Liver (tissue), 9 donors: ENCODE measurements around the gene CYP2C18. TPM values are rescaled to one million over a fixed set of nuclear protein-coding genes. Genes with fewer than 3 reads are reported as not detected.

Experiments used
- DNase-seq: peaks from one replicate; pipeline ENCODE4 v3.0.0-alpha.2; 2017; ENCODE audit warnings: low spot score
- H3K27ac ChIP-seq, 2 donors: one replicate each; pipeline ENCODE4 v1.7.0; 2013; ENCODE audit warnings: inconsistent platforms in 2 of 2, low read length in 2 of 2, control low read depth in 1 of 2, low read depth in 1 of 2, mild to moderate bottlenecking in 1 of 2
- H3K27me3 ChIP-seq, 4 donors: one replicate each; pipeline versions ENCODE4 v1.6.1 to v1.7.0; 2013; ENCODE audit warnings: low read length in 3 of 4, inconsistent platforms in 1 of 4, mild to moderate bottlenecking in 1 of 4, moderate library complexity in 1 of 4; ENCODE audit not compliant: control insufficient read depth in 4 of 4, insufficient read depth in 4 of 4
- H3K36me3 ChIP-seq, 4 donors: one replicate each; pipeline versions ENCODE4 v1.6.1 to v1.7.0; 2013; ENCODE audit warnings: low read length in 3 of 4, mild to moderate bottlenecking in 3 of 4, low read depth in 1 of 4, moderate library complexity in 1 of 4; ENCODE audit not compliant: control insufficient read depth in 4 of 4, insufficient read depth in 3 of 4
- H3K4me1 ChIP-seq, 4 donors: one replicate each; pipeline versions ENCODE4 v1.6.1 to v1.7.0; 2013; ENCODE audit warnings: low read length in 3 of 4, mild to moderate bottlenecking in 3 of 4, moderate library complexity in 1 of 4; ENCODE audit not compliant: control insufficient read depth in 4 of 4, insufficient read depth in 4 of 4
- H3K4me3 ChIP-seq, 3 donors: one replicate each; pipeline versions ENCODE4 v1.6.1 to v1.7.0; 2013; ENCODE audit warnings: low read length in 3 of 3, control low read depth in 1 of 3, low read depth in 1 of 3, mild to moderate bottlenecking in 1 of 3
- H3K9ac ChIP-seq, 2 donors: one replicate each; pipeline ENCODE4 v1.7.0; 2013; ENCODE audit warnings: low read length in 2 of 2, mild to moderate bottlenecking in 2 of 2, moderate library complexity in 2 of 2, control low read depth in 1 of 2, low read depth in 1 of 2
- H3K9me3 ChIP-seq, 4 donors: one replicate each; pipeline versions ENCODE4 v1.6.1 to v1.7.0; 2013; ENCODE audit warnings: low read length in 3 of 4; ENCODE audit not compliant: control insufficient read depth in 4 of 4
- EGR1 ChIP-seq, 2 donors: IDR thresholded peaks; 2 replicates each; pipeline ENCODE4 v1.6.1; 2016 to 2018; ENCODE audit warnings: antibody characterized with exemption in 2 of 2, low read depth in 2 of 2
- FOXA1 ChIP-seq: IDR thresholded peaks from 2 replicates; pipeline ENCODE4 v1.6.1; 2016; ENCODE audit warnings: antibody characterized with exemption
- FOXA2 ChIP-seq: IDR thresholded peaks from 2 replicates; pipeline ENCODE4 v1.6.1; 2016; ENCODE audit warnings: antibody characterized with exemption
- HNF4A ChIP-seq, 2 donors: conservative IDR thresholded peaks; 2 replicates each; pipeline ENCODE4 v1.6.1; 2016; ENCODE audit warnings: antibody characterized with exemption in 2 of 2, mild to moderate bottlenecking in 2 of 2
- HNF4G ChIP-seq: IDR thresholded peaks from 2 replicates; pipeline ENCODE4 v1.6.1; 2016; ENCODE audit warnings: antibody characterized with exemption
- JUND ChIP-seq, 2 donors: IDR thresholded peaks; 2 replicates each; pipeline ENCODE4 v1.6.1; 2016; ENCODE audit warnings: antibody characterized with exemption in 2 of 2
- NR2F2 ChIP-seq: IDR thresholded peaks from 2 replicates; pipeline ENCODE4 v1.6.1; 2016; ENCODE audit warnings: antibody characterized with exemption
- RAD21 ChIP-seq, 2 donors: IDR thresholded peaks; 2 replicates each; pipeline ENCODE4 v1.6.1; 2016; ENCODE audit warnings: antibody characterized with exemption in 2 of 2, mild to moderate bottlenecking in 2 of 2
- RXRA ChIP-seq, 2 donors: IDR thresholded peaks; 2 replicates each; pipeline ENCODE4 v1.6.1; 2017 to 2018; ENCODE audit warnings: antibody characterized with exemption in 2 of 2, mild to moderate bottlenecking in 1 of 2
- SP1 ChIP-seq: IDR thresholded peaks from 2 replicates; pipeline ENCODE4 v1.6.1; 2018; ENCODE audit warnings: antibody characterized with exemption, mild to moderate bottlenecking
- TAF1 ChIP-seq: conservative IDR thresholded peaks from 2 replicates; pipeline ENCODE4 v1.6.1; 2016; ENCODE audit warnings: antibody characterized with exemption, mild to moderate bottlenecking
- YY1 ChIP-seq: IDR thresholded peaks from 2 replicates; pipeline ENCODE4 v1.6.1; 2016; ENCODE audit warnings: antibody characterized with exemption, mild to moderate bottlenecking
- WGBS: extraction: QIAGEN DNeasy Blood & Tissue Kit; methylation state at CpG from one replicate; pipeline ENCODE4 v1.1.7; 2013; 5-methylcytosine and 5-hydroxymethylcytosine counted together
- polyA plus RNA-seq, 2 donors: library from polyadenylated mRNA; stranded (reverse) in 1 of 2; unstranded in 1 of 2; fragments of 200-250 nt in 1 of 2; fragments of >200 nt in 1 of 2; fragmentation: Nextera tagmentation in 1 of 2; extraction: Ambion mirVana in 1 of 2; gene quantifications; one replicate each; pipeline versions ENCODE4 v1.2.1 to v1.2.3, GENCODE V29; 2013 to 2015
- total RNA-seq, 2 donors: library from RNA; depleted of rRNA; stranded (reverse); fragments of >200 nt; gene quantifications; one replicate each; pipeline ENCODE4 v1.2.3, GENCODE V29; 2014
- TF ChIP-seq, protein P1 (sequence below): IDR thresholded peaks from 2 replicates; pipeline ENCODE4 v1.6.1; 2016; ENCODE audit warnings: antibody characterized with exemption, mild to moderate bottlenecking
- TF ChIP-seq, protein P2 (sequence below): fragments of 150-350 bp; IDR thresholded peaks from 2 replicates; pipeline ENCODE4 v1.5.1; 2017; ENCODE audit warnings: improper control_type of control experiment, low read depth, low read length; ENCODE audit not compliant: missing input control
- TF ChIP-seq, protein P3 (sequence below): IDR thresholded peaks from 2 replicates; pipeline ENCODE4 v1.6.1; 2016; ENCODE audit warnings: antibody characterized with exemption
- TF ChIP-seq, protein P4 (sequence below): IDR thresholded peaks from 2 replicates; pipeline ENCODE4 v1.6.1; 2016; ENCODE audit warnings: antibody characterized with exemption
- TF ChIP-seq, protein P5 (sequence below): IDR thresholded peaks from 2 replicates; pipeline ENCODE4 v1.6.1; 2016; ENCODE audit warnings: antibody characterized with exemption
- donor health status: healthy.
- donor health status: healthy.
- donor health status: healthy.
- donor health status: healthy.
- donor health status: healthy.

CYP2C18 gene
- total and polyA plus RNA-seq, 4 donors = 0.93 to 51.5 (median 40.5) TPM

DNA sequence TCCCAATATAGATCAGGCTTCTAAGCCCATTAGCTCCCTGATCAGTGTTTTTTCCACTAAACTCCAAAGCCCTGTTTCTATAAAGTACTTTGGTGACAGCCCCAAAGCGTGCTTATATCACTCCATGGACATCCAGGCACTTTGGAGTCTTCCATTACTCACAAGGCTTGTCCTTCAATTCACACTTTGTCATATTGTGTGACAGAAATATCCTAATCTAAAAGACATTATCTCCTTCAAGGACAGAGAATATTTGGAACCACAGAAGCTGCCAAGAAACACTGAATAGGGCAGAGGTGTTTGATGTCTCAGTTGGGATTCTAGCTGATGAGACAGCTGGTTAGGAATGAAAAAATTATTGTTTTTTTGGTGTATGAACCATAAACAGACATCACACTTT is 97.3 kb downstream of the CYP2C18 start:
- Histone ChIP-seq H3K9ac (no peak overlapping the region), H3K27me3 (no peaks in the 10 kb centered on the region), H3K4me3 (no peak overlapping the region), H3K27ac (no peak overlapping the region), H3K36me3 (peaks cover 4 to 47% (median 24%) of the 10 kb centered on the region in 4 donors), H3K9me3 (no peaks in the 10 kb centered on the region), H3K4me1 (peaks cover 0 to 3% (median 0%) of the 10 kb centered on the region in 4 donors)
- TF ChIP-seq, protein P1, sequence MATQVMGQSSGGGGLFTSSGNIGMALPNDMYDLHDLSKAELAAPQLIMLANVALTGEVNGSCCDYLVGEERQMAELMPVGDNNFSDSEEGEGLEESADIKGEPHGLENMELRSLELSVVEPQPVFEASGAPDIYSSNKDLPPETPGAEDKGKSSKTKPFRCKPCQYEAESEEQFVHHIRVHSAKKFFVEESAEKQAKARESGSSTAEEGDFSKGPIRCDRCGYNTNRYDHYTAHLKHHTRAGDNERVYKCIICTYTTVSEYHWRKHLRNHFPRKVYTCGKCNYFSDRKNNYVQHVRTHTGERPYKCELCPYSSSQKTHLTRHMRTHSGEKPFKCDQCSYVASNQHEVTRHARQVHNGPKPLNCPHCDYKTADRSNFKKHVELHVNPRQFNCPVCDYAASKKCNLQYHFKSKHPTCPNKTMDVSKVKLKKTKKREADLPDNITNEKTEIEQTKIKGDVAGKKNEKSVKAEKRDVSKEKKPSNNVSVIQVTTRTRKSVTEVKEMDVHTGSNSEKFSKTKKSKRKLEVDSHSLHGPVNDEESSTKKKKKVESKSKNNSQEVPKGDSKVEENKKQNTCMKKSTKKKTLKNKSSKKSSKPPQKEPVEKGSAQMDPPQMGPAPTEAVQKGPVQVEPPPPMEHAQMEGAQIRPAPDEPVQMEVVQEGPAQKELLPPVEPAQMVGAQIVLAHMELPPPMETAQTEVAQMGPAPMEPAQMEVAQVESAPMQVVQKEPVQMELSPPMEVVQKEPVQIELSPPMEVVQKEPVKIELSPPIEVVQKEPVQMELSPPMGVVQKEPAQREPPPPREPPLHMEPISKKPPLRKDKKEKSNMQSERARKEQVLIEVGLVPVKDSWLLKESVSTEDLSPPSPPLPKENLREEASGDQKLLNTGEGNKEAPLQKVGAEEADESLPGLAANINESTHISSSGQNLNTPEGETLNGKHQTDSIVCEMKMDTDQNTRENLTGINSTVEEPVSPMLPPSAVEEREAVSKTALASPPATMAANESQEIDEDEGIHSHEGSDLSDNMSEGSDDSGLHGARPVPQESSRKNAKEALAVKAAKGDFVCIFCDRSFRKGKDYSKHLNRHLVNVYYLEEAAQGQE = no peak
- TF ChIP-seq RAD21 (IDR thresholded peaks at IDR 0.05) (no peak), RXRA (IDR thresholded peaks at IDR 0.05) (no peak), FOXA1 (no peak), HNF4G (no peak), JUND (IDR thresholded peaks at IDR 0.05) (no peak), TAF1 (no peak), FOXA2 (no peak), SP1 (no peak), EGR1 (IDR thresholded peaks at IDR 0.05; ENCODE audit: low read depth in 2 of 2) (no peak), YY1 (no peak), HNF4A (conservative IDR thresholded peaks at IDR 0.05) (no peak)
- TF ChIP-seq, protein P2, sequence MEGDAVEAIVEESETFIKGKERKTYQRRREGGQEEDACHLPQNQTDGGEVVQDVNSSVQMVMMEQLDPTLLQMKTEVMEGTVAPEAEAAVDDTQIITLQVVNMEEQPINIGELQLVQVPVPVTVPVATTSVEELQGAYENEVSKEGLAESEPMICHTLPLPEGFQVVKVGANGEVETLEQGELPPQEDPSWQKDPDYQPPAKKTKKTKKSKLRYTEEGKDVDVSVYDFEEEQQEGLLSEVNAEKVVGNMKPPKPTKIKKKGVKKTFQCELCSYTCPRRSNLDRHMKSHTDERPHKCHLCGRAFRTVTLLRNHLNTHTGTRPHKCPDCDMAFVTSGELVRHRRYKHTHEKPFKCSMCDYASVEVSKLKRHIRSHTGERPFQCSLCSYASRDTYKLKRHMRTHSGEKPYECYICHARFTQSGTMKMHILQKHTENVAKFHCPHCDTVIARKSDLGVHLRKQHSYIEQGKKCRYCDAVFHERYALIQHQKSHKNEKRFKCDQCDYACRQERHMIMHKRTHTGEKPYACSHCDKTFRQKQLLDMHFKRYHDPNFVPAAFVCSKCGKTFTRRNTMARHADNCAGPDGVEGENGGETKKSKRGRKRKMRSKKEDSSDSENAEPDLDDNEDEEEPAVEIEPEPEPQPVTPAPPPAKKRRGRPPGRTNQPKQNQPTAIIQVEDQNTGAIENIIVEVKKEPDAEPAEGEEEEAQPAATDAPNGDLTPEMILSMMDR = no peak
- TF ChIP-seq, protein P3, sequence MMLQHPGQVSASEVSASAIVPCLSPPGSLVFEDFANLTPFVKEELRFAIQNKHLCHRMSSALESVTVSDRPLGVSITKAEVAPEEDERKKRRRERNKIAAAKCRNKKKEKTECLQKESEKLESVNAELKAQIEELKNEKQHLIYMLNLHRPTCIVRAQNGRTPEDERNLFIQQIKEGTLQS = no peak
- TF ChIP-seq, protein P4, sequence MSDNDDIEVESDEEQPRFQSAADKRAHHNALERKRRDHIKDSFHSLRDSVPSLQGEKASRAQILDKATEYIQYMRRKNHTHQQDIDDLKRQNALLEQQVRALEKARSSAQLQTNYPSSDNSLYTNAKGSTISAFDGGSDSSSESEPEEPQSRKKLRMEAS = no peak
- TF ChIP-seq, protein P5, sequence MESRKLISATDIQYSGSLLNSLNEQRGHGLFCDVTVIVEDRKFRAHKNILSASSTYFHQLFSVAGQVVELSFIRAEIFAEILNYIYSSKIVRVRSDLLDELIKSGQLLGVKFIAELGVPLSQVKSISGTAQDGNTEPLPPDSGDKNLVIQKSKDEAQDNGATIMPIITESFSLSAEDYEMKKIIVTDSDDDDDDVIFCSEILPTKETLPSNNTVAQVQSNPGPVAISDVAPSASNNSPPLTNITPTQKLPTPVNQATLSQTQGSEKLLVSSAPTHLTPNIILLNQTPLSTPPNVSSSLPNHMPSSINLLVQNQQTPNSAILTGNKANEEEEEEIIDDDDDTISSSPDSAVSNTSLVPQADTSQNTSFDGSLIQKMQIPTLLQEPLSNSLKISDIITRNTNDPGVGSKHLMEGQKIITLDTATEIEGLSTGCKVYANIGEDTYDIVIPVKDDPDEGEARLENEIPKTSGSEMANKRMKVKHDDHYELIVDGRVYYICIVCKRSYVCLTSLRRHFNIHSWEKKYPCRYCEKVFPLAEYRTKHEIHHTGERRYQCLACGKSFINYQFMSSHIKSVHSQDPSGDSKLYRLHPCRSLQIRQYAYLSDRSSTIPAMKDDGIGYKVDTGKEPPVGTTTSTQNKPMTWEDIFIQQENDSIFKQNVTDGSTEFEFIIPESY = no peak
- 90% methylated on average over 1 of the region's 1 CpG for WGBS
- no peak for DNase-seq

DNA sequence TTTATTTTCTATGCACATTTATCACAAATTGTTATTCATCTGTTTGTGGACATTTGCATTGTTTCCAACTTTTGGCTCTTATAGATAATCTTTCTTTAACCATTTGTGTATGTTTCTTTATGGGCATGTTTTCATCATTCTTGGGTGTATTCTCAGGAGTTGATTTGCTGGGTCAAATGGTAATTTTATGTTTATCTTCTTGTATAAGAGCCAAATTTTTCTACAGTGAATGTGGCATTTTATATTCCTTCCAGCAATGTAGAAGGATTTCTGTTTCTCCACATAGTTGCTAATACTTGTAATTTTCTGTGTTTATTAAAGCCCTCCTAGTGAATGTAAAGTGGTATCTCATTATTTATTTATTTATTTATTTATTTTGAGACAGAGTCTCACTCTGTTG is 100.7 kb downstream of the CYP2C18 start:
- Histone ChIP-seq H3K9ac (no peak overlapping the region), H3K9me3 (no peaks in the 10 kb centered on the region), H3K36me3 (peaks cover 4 to 33% (median 20%) of the 10 kb centered on the region in 4 donors), H3K27ac (no peak overlapping the region), H3K4me3 (no peak overlapping the region), H3K27me3 (no peaks in the 10 kb centered on the region), H3K4me1 (no peaks in the 10 kb centered on the region)
- no peak for TF ChIP-seq FOXA1
- TF ChIP-seq, protein P3 = no peak
- no peak for TF ChIP-seq NR2F2
- TF ChIP-seq SP1 = no peak
- no peak for DNase-seq
